T1000 (cell line): ENCODE data around the gene ADD3.
"Not testable (repeated sequence)": the region's sequence is repeated elsewhere in the genome, so short reads cannot be mapped to it uniquely, and the experiment has no call there.

Experiments used
- DNase-seq: peaks from one replicate; lab custom pipeline; 2025; ENCODE audit warnings: mixed read lengths; lab: John Stamatoyannopoulos, UW

ADD3 gene

GRCh38 chr10:110035070-110035921, 27.5 kb downstream of the ADD3 start:
- no peak for DNase-seq

- no peak for DNase-seq
Measured at GRCh38 chr10:110036640-110037039, 28.9 kb downstream of the ADD3 start.

GRCh38 chr10:110039254-110039653, 31.5 kb downstream of the ADD3 start:
- no peak for DNase-seq

- no peak for DNase-seq
Measured at GRCh38 chr10:110040108-110040507, 32.3 kb downstream of the ADD3 start.

- no peak for DNase-seq
Measured at GRCh38 chr10:110040767-110041478, 33.1 kb downstream of the ADD3 start.

- DNase-seq: no peak
Measured at GRCh38 chr10:110041479-110041829, 33.7 kb downstream of the ADD3 start.

GRCh38 chr10:110042181-110042580, 34.4 kb downstream of the ADD3 start:
- DNase-seq: no peak

GRCh38 chr10:110042891-110043290, 35.1 kb downstream of the ADD3 start:
- DNase-seq: no peak

- DNase-seq: no peak
Measured at GRCh38 chr10:110044681-110045080, 36.9 kb downstream of the ADD3 start.

GRCh38 chr10:110045772-110046171, 38.0 kb downstream of the ADD3 start:
- DNase-seq: no peak

GRCh38 chr10:110048145-110048544, 40.4 kb downstream of the ADD3 start:
- DNase-seq: not testable (repeated sequence)

GRCh38 chr10:110048781-110049180, 41.0 kb downstream of the ADD3 start:
- DNase-seq: no peak

- DNase-seq: not testable (repeated sequence)
Measured at GRCh38 chr10:110049889-110050591, 42.3 kb downstream of the ADD3 start.

GRCh38 chr10:110051487-110051886, 43.7 kb downstream of the ADD3 start:
- DNase-seq: no peak

GRCh38 chr10:110052916-110053315, 45.1 kb downstream of the ADD3 start:
- no peak for DNase-seq

GRCh38 chr10:110056822-110057221, 49.0 kb downstream of the ADD3 start:
- DNase-seq: no peak

GRCh38 chr10:110057456-110057855, 49.7 kb downstream of the ADD3 start:
- DNase-seq: no peak

- no peak for DNase-seq
Measured at GRCh38 chr10:110058212-110058611, 50.4 kb downstream of the ADD3 start.

GRCh38 chr10:110059925-110060324, 52.1 kb downstream of the ADD3 start:
- DNase-seq: no peak

GRCh38 chr10:110061687-110062086, 53.9 kb downstream of the ADD3 start:
- no peak for DNase-seq

- DNase-seq: no peak
Measured at GRCh38 chr10:110065269-110065668, 57.5 kb downstream of the ADD3 start.

GRCh38 chr10:110067960-110068770, 60.4 kb downstream of the ADD3 start:
- DNase-seq: no peak
